Activated T-cell treated with anti-CD3 and anti-CD28 coated beads, Interleukin-2, amount 50 U/mL, for 24 hours (primary cell): ENCODE data around the gene MAD1L1.

Source experiments
- DNase-seq: peaks from one replicate; pipeline ENCODE4 v3.0.0-alpha.2; 2020
- H3K27ac Mint-ChIP-seq: 2 replicates; pipeline ENCODE4 v1.8.0; 2020; ENCODE audit warnings: mild to moderate bottlenecking, mixed read lengths
- H3K27me3 Mint-ChIP-seq: 2 replicates; pipeline ENCODE4 v1.8.0; 2020; ENCODE audit warnings: mixed read lengths
- H3K36me3 Mint-ChIP-seq: 2 replicates; pipeline ENCODE4 v1.8.0; 2020; ENCODE audit warnings: low read depth, mixed read lengths
- H3K4me1 Mint-ChIP-seq: 2 replicates; pipeline ENCODE4 v1.8.0; 2020; ENCODE audit warnings: low read depth, mixed read lengths
- H3K4me3 Mint-ChIP-seq: 2 replicates; pipeline ENCODE4 v1.8.0; 2020; ENCODE audit warnings: mild to moderate bottlenecking, moderate library complexity, mixed read lengths
- H3K9me3 Mint-ChIP-seq: 2 replicates; pipeline ENCODE4 v1.8.0; 2020; ENCODE audit warnings: mixed read lengths

MAD1L1 gene

GRCh38 chr7:2112261-2113198 lies 120.2 kb downstream of the MAD1L1 start:
- Mint-ChIP-seq H3K4me1 (peaks cover 47% of the 10 kb centered on the region), H3K36me3 (peaks cover 27% of the 10 kb centered on the region), H3K4me3 (peak overlapping the region; percentile 58), H3K9me3 (no peaks in the 10 kb centered on the region), H3K27me3 (no peaks in the 10 kb centered on the region), H3K27ac (peak overlapping the region; percentile 74)
- peak; percentile 46 for DNase-seq

GRCh38 chr7:2111568-2111967 lies 121.2 kb downstream of the MAD1L1 start:
- peak overlapping the region; percentile 74 for H3K27ac Mint-ChIP-seq
- H3K4me3 Mint-ChIP-seq: peak overlapping the region; percentile 58
- peaks cover 44% of the 10 kb centered on the region for H3K4me1 Mint-ChIP-seq
- DNase-seq: no peak
- H3K9me3 Mint-ChIP-seq: no peaks in the 10 kb centered on the region
- no peaks in the 10 kb centered on the region for H3K27me3 Mint-ChIP-seq
- peaks cover 31% of the 10 kb centered on the region for H3K36me3 Mint-ChIP-seq

- H3K27ac Mint-ChIP-seq: peak overlapping the region; percentile 87
- H3K9me3 Mint-ChIP-seq: no peaks in the 10 kb centered on the region
- H3K4me1 Mint-ChIP-seq: peaks cover 41% of the 10 kb centered on the region
- no peak for DNase-seq
- peaks cover 31% of the 10 kb centered on the region for H3K36me3 Mint-ChIP-seq
- peak overlapping the region; percentile 41 for H3K4me3 Mint-ChIP-seq
- no peaks in the 10 kb centered on the region for H3K27me3 Mint-ChIP-seq
Observed at GRCh38 chr7:2110610-2111396, 121.9 kb downstream of the MAD1L1 start.

- Mint-ChIP-seq H3K9me3 (no peaks in the 10 kb centered on the region), H3K36me3 (peaks cover 31% of the 10 kb centered on the region), H3K27me3 (no peaks in the 10 kb centered on the region), H3K4me1 (peaks cover 42% of the 10 kb centered on the region), H3K4me3 (peak overlapping the region; percentile 41), H3K27ac (peak overlapping the region; percentile 87)
- peak; percentile 76 for DNase-seq
Observed at GRCh38 chr7:2109936-2110609, 122.7 kb downstream of the MAD1L1 start.

GRCh38 chr7:2109251-2109872 lies 123.4 kb downstream of the MAD1L1 start:
- H3K27ac Mint-ChIP-seq: peak overlapping the region; percentile 87
- no peaks in the 10 kb centered on the region for H3K27me3 Mint-ChIP-seq
- peaks cover 24% of the 10 kb centered on the region for H3K36me3 Mint-ChIP-seq
- DNase-seq: no peak
- peaks cover 47% of the 10 kb centered on the region for H3K4me1 Mint-ChIP-seq
- H3K4me3 Mint-ChIP-seq: no peak overlapping the region
- H3K9me3 Mint-ChIP-seq: no peaks in the 10 kb centered on the region

- H3K4me1 Mint-ChIP-seq: peaks cover 52% of the 10 kb centered on the region
- peak overlapping the region; percentile 14 for H3K27ac Mint-ChIP-seq
- H3K4me3 Mint-ChIP-seq: no peak overlapping the region
Observed at GRCh38 chr7:2108501-2109250, 124.1 kb downstream of the MAD1L1 start.

GRCh38 chr7:2108071-2108455 lies 124.7 kb downstream of the MAD1L1 start:
- Mint-ChIP-seq H3K36me3 (peaks cover 15% of the 10 kb centered on the region), H3K27ac (no peak overlapping the region), H3K9me3 (no peaks in the 10 kb centered on the region), H3K27me3 (no peaks in the 10 kb centered on the region), H3K4me1 (peaks cover 52% of the 10 kb centered on the region), H3K4me3 (no peak overlapping the region)
- DNase-seq: no peak

More at GRCh38 chr7:2108501-2109250, 124.1 kb downstream of the MAD1L1 start:
- Mint-ChIP-seq H3K9me3 (no peaks in the 10 kb centered on the region), H3K27me3 (no peaks in the 10 kb centered on the region), H3K36me3 (peaks cover 17% of the 10 kb centered on the region)
- no peak for DNase-seq

GRCh38 chr7:2107386-2108070 lies 125.2 kb downstream of the MAD1L1 start:
- H3K4me3 Mint-ChIP-seq: no peak overlapping the region
- DNase-seq: no peak
- H3K4me1 Mint-ChIP-seq: peaks cover 48% of the 10 kb centered on the region
- no peaks in the 10 kb centered on the region for H3K27me3 Mint-ChIP-seq
- H3K9me3 Mint-ChIP-seq: peaks cover 1% of the 10 kb centered on the region
- no peak overlapping the region for H3K27ac Mint-ChIP-seq
- H3K36me3 Mint-ChIP-seq: peaks cover 15% of the 10 kb centered on the region

GRCh38 chr7:2106924-2107323 lies 125.8 kb downstream of the MAD1L1 start:
- Mint-ChIP-seq H3K27ac (no peak overlapping the region), H3K4me3 (no peak overlapping the region), H3K4me1 (peaks cover 46% of the 10 kb centered on the region), H3K9me3 (peaks cover 3% of the 10 kb centered on the region), H3K27me3 (no peaks in the 10 kb centered on the region), H3K36me3 (peaks cover 17% of the 10 kb centered on the region)
- no peak for DNase-seq

GRCh38 chr7:2106440-2106839 lies 126.3 kb downstream of the MAD1L1 start:
- Mint-ChIP-seq H3K9me3 (peaks cover 3% of the 10 kb centered on the region), H3K27ac (no peak overlapping the region), H3K27me3 (no peaks in the 10 kb centered on the region), H3K4me1 (peaks cover 43% of the 10 kb centered on the region), H3K36me3 (peaks cover 17% of the 10 kb centered on the region), H3K4me3 (no peak overlapping the region)
- DNase-seq: no peak

GRCh38 chr7:2105917-2106316 lies 126.8 kb downstream of the MAD1L1 start:
- H3K4me1 Mint-ChIP-seq: peaks cover 39% of the 10 kb centered on the region
- H3K27ac Mint-ChIP-seq: no peak overlapping the region
- H3K36me3 Mint-ChIP-seq: peaks cover 17% of the 10 kb centered on the region
- no peak overlapping the region for H3K4me3 Mint-ChIP-seq
- DNase-seq: no peak
- peaks cover 3% of the 10 kb centered on the region for H3K9me3 Mint-ChIP-seq
- no peaks in the 10 kb centered on the region for H3K27me3 Mint-ChIP-seq

GRCh38 chr7:2105280-2105679 lies 127.5 kb downstream of the MAD1L1 start:
- H3K36me3 Mint-ChIP-seq: peaks cover 16% of the 10 kb centered on the region

GRCh38 chr7:2104716-2105115 lies 128.0 kb downstream of the MAD1L1 start:
- no peak for DNase-seq
- Mint-ChIP-seq H3K27ac (peak overlapping the region; percentile 67), H3K4me1 (peaks cover 39% of the 10 kb centered on the region), H3K36me3 (peaks cover 11% of the 10 kb centered on the region), H3K27me3 (no peaks in the 10 kb centered on the region), H3K9me3 (peaks cover 3% of the 10 kb centered on the region), H3K4me3 (no peak overlapping the region)

More at GRCh38 chr7:2105280-2105679, 127.5 kb downstream of the MAD1L1 start:
- H3K4me3 Mint-ChIP-seq: no peak overlapping the region
- peak overlapping the region; percentile 57 for H3K27ac Mint-ChIP-seq
- no peak for DNase-seq
- peaks cover 3% of the 10 kb centered on the region for H3K9me3 Mint-ChIP-seq
- H3K27me3 Mint-ChIP-seq: no peaks in the 10 kb centered on the region
- H3K4me1 Mint-ChIP-seq: peaks cover 39% of the 10 kb centered on the region
